Neutrophil (primary cell): ENCODE measurements around the gene NIPSNAP3A.
"Not testable (repeated sequence)": the region's sequence is repeated elsewhere in the genome, so short reads cannot be mapped to it uniquely, and the experiment has no call there.

Source experiments
- H3K27ac ChIP-seq: fragments of 200-600 bp; sonication (generic); 2 replicates; pipeline ENCODE4 v1.5.1; 2016; ENCODE audit warnings: mild to moderate bottlenecking, moderate library complexity
- H3K27me3 ChIP-seq: fragments of 200-600 bp; sonication (generic); 2 replicates; pipeline ENCODE4 v1.6.0; 2016; ENCODE audit warnings: mild to moderate bottlenecking
- H3K36me3 ChIP-seq: fragments of 200-600 bp; sonication (generic); 2 replicates; pipeline ENCODE4 v1.5.1; 2017
- H3K4me1 ChIP-seq, 2 experiments: fragments of 200-600 bp in 1 of 2; sonication (generic) in 1 of 2; 1 replicate in 1 of 2; 2 replicates in 1 of 2; pipeline versions ENCODE4 v1.5.1 to v1.6.1; 2013 to 2016; ENCODE audit warnings: low read depth in 1 of 2, low read length in 1 of 2, mild to moderate bottlenecking in 1 of 2, moderate library complexity in 1 of 2; ENCODE audit not compliant: control insufficient read depth in 1 of 2, insufficient read depth in 1 of 2
- H3K4me3 ChIP-seq, 2 experiments: fragments of 200-600 bp in 1 of 2; sonication (generic) in 1 of 2; 1 replicate in 1 of 2; 2 replicates in 1 of 2; pipeline ENCODE4 v1.5.1; 2013 to 2016; ENCODE audit warnings: low read depth in 1 of 2, low read length in 1 of 2, mild to moderate bottlenecking in 1 of 2, moderate library complexity in 1 of 2
- H3K9me3 ChIP-seq: fragments of 200-600 bp; sonication (generic); 2 replicates; pipeline ENCODE4 v1.5.1; 2016
- TF ChIP-seq, protein P1 (sequence below): fragments of 200-600 bp; sonication (generic); IDR thresholded peaks from 2 replicates; pipeline ENCODE4 v1.5.1; 2016; ENCODE audit warnings: antibody characterized with exemption

NIPSNAP3A gene

DNA sequence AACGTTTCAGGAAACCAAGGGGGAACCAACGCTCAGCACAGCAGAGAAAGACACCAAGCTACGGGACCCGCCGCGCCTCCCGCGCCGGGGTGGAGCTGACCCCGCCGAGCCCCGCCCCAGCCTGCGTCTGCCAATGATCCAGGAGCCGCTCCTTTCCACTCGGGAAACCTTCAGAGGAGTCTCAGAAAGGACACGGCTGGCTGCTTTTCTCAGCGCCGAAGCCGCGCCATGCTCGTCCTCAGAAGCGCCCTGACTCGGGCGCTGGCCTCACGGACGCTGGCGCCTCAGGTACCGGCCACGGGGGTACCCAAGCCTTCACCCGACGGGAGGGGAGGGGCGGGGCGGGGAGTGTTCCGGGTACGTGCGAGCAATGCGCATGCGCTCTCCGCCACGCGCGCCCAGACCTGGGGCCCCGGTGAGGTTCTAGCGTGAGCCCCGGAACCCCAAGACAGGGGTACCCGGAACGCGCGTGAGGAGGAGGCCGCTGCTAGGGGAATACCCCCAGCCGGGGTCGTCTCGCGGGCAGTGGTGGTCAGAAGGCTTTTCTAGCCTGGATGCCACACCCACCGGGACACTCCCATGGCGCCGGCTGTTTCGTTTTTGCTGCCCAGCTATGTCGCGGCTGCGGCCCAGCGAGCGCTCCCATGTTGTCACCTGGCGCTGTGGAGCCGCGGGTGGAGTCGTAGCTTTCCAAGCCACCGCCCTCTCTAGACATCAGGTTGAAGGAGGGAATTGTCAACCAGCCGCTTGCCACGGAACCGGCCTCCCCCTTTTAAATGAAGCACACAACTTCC, at the start of gene NIPSNAP3A:
Gene NIPSNAP3A (plus strand): TSS at position 119 of the 794 bp plus-strand sequence. CDS start 110 bp downstream, at position 229.
- Histone ChIP-seq H3K4me1 (peaks cover 18% of the 10 kb centered on the region in 2 experiments), H3K36me3 (peaks cover 17% of the 10 kb centered on the region), H3K9me3 (no peaks in the 10 kb centered on the region), H3K4me3 (peak within 1 kb of the TSS; percentile 91 to 94), H3K27me3 (no peaks in the 10 kb centered on the region), H3K27ac (peak within 1 kb of the TSS; percentile 90)
- TF ChIP-seq, protein P1, sequence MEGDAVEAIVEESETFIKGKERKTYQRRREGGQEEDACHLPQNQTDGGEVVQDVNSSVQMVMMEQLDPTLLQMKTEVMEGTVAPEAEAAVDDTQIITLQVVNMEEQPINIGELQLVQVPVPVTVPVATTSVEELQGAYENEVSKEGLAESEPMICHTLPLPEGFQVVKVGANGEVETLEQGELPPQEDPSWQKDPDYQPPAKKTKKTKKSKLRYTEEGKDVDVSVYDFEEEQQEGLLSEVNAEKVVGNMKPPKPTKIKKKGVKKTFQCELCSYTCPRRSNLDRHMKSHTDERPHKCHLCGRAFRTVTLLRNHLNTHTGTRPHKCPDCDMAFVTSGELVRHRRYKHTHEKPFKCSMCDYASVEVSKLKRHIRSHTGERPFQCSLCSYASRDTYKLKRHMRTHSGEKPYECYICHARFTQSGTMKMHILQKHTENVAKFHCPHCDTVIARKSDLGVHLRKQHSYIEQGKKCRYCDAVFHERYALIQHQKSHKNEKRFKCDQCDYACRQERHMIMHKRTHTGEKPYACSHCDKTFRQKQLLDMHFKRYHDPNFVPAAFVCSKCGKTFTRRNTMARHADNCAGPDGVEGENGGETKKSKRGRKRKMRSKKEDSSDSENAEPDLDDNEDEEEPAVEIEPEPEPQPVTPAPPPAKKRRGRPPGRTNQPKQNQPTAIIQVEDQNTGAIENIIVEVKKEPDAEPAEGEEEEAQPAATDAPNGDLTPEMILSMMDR: peak; percentile 8

DNA sequence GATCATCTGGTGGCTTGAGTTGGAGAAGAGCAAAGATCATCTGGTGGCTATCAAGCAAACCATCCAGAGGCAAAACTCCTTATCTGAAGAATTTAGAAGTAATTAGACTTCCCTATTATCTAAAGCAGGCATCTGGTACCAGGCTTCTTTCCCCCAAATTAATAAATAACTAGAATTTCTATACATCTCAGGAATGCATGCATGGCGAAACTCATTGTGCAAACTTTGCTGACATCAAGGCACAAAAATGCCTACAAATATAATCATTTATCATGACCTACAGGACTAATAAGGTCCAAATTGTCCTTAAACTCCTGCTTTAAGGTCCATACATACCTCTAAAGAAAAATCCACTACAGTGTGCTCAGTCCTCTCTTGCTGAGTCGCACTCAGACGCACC, 47.2 kb upstream of the NIPSNAP3A start:
- Histone ChIP-seq H3K9me3 (no peaks in the 10 kb centered on the region), H3K4me3 (no peak overlapping the region), H3K36me3 (no peaks in the 10 kb centered on the region), H3K27me3 (no peaks in the 10 kb centered on the region), H3K4me1 (no peaks in the 10 kb centered on the region), H3K27ac (no peak overlapping the region)
- TF ChIP-seq, protein P1: no peak

DNA sequence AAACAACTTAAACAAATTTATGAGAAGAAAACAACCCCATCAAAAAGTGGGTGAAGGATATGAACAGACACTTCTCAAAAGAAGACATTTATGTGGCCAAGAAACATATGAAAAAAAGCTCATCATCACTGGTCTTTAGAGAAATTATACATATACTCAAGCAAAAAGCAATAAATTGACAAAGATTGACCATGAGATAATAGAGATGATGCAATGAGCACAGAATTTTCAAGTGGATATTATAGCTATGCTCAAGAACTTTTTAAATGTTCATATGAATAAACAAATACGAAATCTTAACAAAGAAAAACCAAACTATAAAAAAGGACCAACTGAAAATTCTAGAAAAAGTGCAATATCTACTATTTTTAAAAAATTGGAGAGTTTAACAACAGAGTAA, 38.7 kb upstream of the NIPSNAP3A start:
- H3K9me3 ChIP-seq, H3K4me3 ChIP-seq, H3K36me3 ChIP-seq, H3K27me3 ChIP-seq, H3K4me1 ChIP-seq, H3K27ac ChIP-seq: not testable (repeated sequence)

DNA sequence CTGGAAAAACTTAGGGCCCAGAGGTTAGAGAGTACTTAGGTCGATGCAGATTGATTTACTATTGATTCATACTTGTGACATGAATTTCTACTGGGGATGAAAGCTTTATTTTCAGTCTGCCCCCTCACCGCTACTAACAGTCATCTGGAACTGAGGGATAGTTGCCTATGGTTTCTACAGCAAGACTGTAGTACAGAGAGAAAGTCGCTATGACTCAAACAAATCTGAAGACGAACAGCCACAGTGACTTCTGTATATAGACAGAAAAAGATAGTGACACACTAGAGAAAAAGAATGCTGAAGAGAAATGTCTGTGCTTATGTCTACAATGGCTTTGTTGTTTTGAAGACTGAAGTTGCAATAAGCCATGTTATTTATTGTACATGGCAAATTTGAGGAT, 35.9 kb upstream of the NIPSNAP3A start:
- Histone ChIP-seq H3K36me3 (no peaks in the 10 kb centered on the region), H3K4me1 (peaks cover 0 to 3% of the 10 kb centered on the region in 2 experiments), H3K9me3 (no peaks in the 10 kb centered on the region), H3K27me3 (no peaks in the 10 kb centered on the region), H3K4me3 (no peak overlapping the region), H3K27ac (no peak overlapping the region)
- TF ChIP-seq, protein P1: no peak

DNA sequence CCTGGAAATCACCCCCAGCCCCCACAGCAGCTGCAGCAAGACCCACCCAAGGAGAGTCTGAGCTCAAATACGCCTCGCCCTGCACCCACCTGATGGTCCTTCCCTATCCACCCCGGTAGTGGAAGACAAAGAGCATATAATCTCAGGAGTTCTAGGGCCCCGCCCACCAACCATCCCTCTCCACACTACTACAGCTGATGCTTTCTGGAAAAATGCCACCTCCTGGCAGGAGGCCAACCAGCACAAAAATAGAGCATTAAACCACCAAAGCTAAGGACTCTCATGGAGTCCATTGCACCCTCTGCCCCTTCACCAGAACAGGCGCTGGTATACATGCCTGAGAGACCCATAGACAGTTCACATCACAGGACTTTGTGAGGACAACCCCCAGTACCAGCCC, 22.5 kb upstream of the NIPSNAP3A start:
- Histone ChIP-seq H3K36me3 (no peaks in the 10 kb centered on the region), H3K27ac (no peak overlapping the region), H3K4me1 (no peaks in the 10 kb centered on the region), H3K9me3 (no peaks in the 10 kb centered on the region), H3K27me3 (no peaks in the 10 kb centered on the region), H3K4me3 (no peak overlapping the region)
- TF ChIP-seq, protein P1: no peak

DNA sequence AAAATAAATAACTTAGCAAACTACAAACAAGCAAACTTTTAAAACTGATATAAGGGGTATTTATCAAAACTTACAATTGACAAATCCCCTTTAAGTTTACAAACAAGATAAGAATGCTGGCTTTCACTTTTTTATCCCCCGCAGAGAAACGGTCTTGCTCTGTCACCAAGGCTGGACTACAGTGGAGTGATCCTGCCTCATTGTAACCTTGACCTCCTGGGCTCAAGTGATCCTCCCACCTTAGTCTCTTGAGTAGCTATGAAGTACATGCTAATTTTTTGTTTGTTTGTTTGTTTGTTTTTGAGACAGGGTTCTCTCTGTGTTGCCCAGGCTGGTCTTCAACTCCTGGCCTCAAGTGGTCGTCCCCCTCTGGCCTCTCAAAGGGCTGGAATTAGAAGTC, 9.0 kb upstream of the NIPSNAP3A start:
- Histone ChIP-seq H3K27ac (no peak overlapping the region), H3K36me3 (no peaks in the 10 kb centered on the region), H3K4me3 (no peak overlapping the region), H3K27me3 (no peaks in the 10 kb centered on the region), H3K4me1 (no peaks in the 10 kb centered on the region), H3K9me3 (no peaks in the 10 kb centered on the region)
- TF ChIP-seq, protein P1: no peak
